ENCODE data around the gene CIAPIN1.

Gene CIAPIN1

GRCh38 chr16:57413733-57414132, 33.5 kb downstream of the CIAPIN1 start:
- H3K4me3 ChIP-seq (replicated peaks; ENCODE audit: low read depth, low read length): no peak overlapping the region
- no peak for DNase-seq (ENCODE audit: extremely low read depth, low read depth)
- no peak for TF ChIP-seq CTCF (IDR thresholded peaks at IDR 0.05; ENCODE audit: low read depth, low read length, missing control alignments)

DNA sequence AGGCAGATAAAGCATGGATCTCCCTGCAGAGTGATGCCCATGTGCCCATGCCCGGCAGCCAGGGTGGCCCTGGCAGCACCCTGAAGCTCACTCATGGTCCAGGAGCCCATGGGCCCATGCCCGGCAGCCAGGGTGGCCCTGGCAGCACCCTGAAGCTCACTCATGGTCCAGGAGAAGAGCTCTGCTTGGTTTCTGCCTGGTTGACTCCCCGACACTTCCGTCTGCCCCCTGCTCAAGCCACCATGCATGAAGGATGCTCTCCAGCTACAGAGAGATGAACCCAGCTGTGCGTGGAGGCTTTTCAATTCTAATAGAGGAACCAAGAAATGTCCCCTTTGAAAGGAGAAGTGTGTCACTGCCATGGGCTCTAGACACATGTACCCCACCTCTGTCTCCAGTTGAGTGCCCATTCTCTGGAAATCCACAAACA, 33.9 kb downstream of the CIAPIN1 start:
- DNase-seq (ENCODE audit: extremely low read depth, low read depth): no peak
- TF ChIP-seq CTCF (IDR thresholded peaks at IDR 0.05; ENCODE audit: low read depth, low read length, missing control alignments): no peak
- H3K4me3 ChIP-seq (replicated peaks; ENCODE audit: low read depth, low read length): no peak overlapping the region

GRCh38 chr16:57412584-57412983, 34.6 kb downstream of the CIAPIN1 start:
- DNase-seq (ENCODE audit: extremely low read depth, low read depth): no peak
- TF ChIP-seq CTCF (IDR thresholded peaks at IDR 0.05; ENCODE audit: low read depth, low read length, missing control alignments): no peak
- H3K4me3 ChIP-seq (replicated peaks; ENCODE audit: low read depth, low read length): no peak overlapping the region

DNA sequence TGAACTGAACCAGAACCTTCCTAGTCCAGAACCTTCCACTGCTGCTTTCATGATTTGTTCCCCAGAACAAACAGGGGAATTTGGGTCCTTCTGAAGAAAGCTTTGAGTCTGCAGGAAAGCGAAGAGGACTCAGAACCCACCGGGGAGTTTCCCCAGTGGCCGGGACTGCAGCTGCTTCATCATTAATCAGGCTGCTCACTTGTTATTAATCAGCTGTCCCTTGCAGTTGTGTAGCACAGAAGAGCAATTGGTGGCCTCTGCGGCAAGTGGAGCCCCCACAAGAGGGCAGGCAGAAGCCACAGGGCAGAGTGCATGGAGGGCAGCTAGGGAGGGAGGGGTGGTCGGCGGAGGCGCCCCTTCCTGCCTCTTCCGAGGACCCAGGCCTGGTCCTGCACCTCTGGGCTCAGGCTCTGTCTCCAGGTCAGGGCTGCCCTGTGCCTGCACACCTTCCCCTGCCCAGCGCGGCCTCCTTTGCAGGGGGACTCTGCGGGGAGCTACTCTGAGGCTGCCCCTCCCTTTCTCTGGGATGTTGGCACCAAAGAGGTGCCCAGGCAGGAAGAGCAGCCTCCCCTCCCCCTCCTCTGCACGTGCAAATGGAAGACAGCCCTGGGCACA, 35.7 kb downstream of the CIAPIN1 start:
- no peak overlapping the region for H3K4me3 ChIP-seq (replicated peaks; ENCODE audit: low read depth, low read length)
- DNase-seq (ENCODE audit: extremely low read depth, low read depth): no peak
- TF ChIP-seq CTCF (IDR thresholded peaks at IDR 0.05; ENCODE audit: low read depth, low read length, missing control alignments): no peak

- TF ChIP-seq CTCF (IDR thresholded peaks at IDR 0.05; ENCODE audit: low read depth, low read length, missing control alignments): no peak
- H3K4me3 ChIP-seq (replicated peaks; ENCODE audit: low read depth, low read length): no peak overlapping the region
- no peak for DNase-seq (ENCODE audit: extremely low read depth, low read depth)
Observed at GRCh38 chr16:57409870-57410587, 37.2 kb downstream of the CIAPIN1 start.

- H3K4me3 ChIP-seq (replicated peaks; ENCODE audit: low read depth, low read length): no peak overlapping the region
- DNase-seq (ENCODE audit: extremely low read depth, low read depth): no peak
- no peak for TF ChIP-seq CTCF (IDR thresholded peaks at IDR 0.05; ENCODE audit: low read depth, low read length, missing control alignments)
Observed at GRCh38 chr16:57409065-57409464, 38.1 kb downstream of the CIAPIN1 start.
